Activated CD4-positive, alpha-beta memory T cell treated with anti-CD3 and anti-CD28 coated beads, Interleukin-2, amount 10 ng/mL, durations not matched to agents 7 days and 5 days (primary cell): Measurements from ENCODE around the gene SPPL2A. TPM values are rescaled to one million over a fixed set of nuclear protein-coding genes. Genes with fewer than 3 reads are reported as not detected.

Source experiments
- CTCF ChIA-PET: fragments of 350-600 bp; sonication (Branson Sonifier 250); formaldehyde crosslinking; loops from one replicate; lab custom pipeline; 2021; ENCODE audit warnings: antibody characterized with exemption, inconsistent platforms; lab: Charles Lee
- POLR2A ChIA-PET: fragments of 350-600 bp; sonication (Branson Sonifier 250); formaldehyde crosslinking; loops from one replicate; lab custom pipeline; 2021; ENCODE audit warnings: antibody characterized with exemption; lab: Charles Lee
- DNase-seq: peaks from one replicate; pipeline ENCODE4 v3.0.0-alpha.2; 2020
- H3K27ac Mint-ChIP-seq: one replicate; pipeline ENCODE4 v1.8.0; 2021; ENCODE audit warnings: mild to moderate bottlenecking, mixed read lengths
- H3K27me3 Mint-ChIP-seq: one replicate; pipeline ENCODE4 v1.8.0; 2021; ENCODE audit warnings: mixed read lengths
- H3K36me3 Mint-ChIP-seq: one replicate; pipeline ENCODE4 v1.8.0; 2021; ENCODE audit warnings: low read depth, mixed read lengths
- H3K4me1 Mint-ChIP-seq: one replicate; pipeline ENCODE4 v1.8.0; 2021; ENCODE audit warnings: mixed read lengths
- H3K4me3 Mint-ChIP-seq: one replicate; pipeline ENCODE4 v1.8.0; 2021; ENCODE audit warnings: mild to moderate bottlenecking, mixed read lengths
- H3K9me3 Mint-ChIP-seq: one replicate; pipeline ENCODE4 v1.8.0; 2021; ENCODE audit warnings: mixed read lengths
- total RNA-seq, 2 experiments: library from RNA; stranded (reverse); gene quantifications; one replicate each; pipeline ENCODE4 v1.2.3, GENCODE V29; 2021

Gene SPPL2A
- total RNA-seq, 2 experiments from 2014 or later, result 99.9 to 102 TPM

DNA sequence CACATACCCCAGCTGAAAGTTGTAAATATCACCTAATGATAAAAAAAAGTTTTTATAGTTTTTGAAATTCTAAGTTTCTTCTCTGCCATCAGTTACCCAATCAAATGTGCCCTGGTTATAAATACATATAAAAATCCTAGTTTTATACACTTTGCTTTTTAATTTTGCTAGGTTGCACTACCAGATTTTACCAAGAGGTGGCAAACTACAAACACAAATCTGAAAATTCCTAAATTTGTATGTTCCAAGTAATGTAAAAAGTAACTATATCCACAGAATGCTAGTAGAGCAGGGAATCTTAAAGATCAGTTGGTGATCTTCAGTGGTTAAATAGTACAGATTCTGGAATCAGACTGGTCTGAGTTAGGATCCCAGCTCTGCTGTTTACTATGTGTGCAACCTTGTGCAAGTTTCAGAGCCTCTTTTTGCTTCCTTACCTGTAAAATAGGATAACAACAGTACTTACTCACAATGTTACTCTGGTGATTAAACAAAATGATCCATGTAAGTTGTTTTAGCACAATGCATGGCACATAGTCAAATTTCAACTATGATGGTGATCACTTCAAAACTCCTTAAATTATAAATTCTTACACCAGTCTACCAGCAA is 89.9 kb downstream of the SPPL2A start:
- no peak overlapping the region for H3K27ac Mint-ChIP-seq
- ChIA-PET POLR2A (interaction anchor here (1.6 kb wide), 1 partner anchor 233 kb away, joined by 4 read pairs; the partner anchor contains the start of gene AP4E1), CTCF (interaction anchor here (0.9 to 2.8 kb wide), 8 partner anchors 8 to 253 kb away, joined by 3 to 10 read pairs (median 4); no protein-coding TSS in a partner anchor)
- H3K4me1 Mint-ChIP-seq, result peaks cover 12% of the 10 kb centered on the region
- no peak for DNase-seq
- H3K36me3 Mint-ChIP-seq, result peaks cover 7% of the 10 kb centered on the region
- H3K27me3 Mint-ChIP-seq, result no peaks in the 10 kb centered on the region
- no peaks in the 10 kb centered on the region for H3K9me3 Mint-ChIP-seq
- H3K4me3 Mint-ChIP-seq, result no peak overlapping the region

DNA sequence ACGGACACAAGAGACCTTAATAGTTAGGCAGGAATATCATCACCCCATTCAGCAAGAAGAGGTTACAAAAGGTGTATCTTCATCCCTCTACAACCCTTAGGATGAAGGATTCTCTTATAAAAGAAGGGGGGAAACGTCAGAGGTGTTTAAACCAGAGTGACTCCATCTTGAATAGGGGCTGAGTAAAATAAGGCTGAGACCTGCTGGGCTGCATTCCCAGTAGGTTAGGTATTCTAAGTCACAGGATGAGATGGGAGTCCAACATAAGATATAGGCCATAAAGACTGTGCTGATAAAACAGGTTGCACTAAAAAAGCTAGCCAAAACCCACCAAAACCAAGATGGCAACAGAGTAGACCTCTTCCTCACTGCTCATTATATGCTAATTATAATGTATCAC is 95.4 kb downstream of the SPPL2A start:
- Mint-ChIP-seq H3K27me3 (no peaks in the 10 kb centered on the region), H3K36me3 (peaks cover 22% of the 10 kb centered on the region), H3K9me3 (no peaks in the 10 kb centered on the region), H3K4me1 (peaks cover 5% of the 10 kb centered on the region), H3K4me3 (no peak overlapping the region), H3K27ac (no peak overlapping the region)
- CTCF ChIA-PET, result no interaction called here
- POLR2A ChIA-PET, result no interaction called here
- no peak for DNase-seq

DNA sequence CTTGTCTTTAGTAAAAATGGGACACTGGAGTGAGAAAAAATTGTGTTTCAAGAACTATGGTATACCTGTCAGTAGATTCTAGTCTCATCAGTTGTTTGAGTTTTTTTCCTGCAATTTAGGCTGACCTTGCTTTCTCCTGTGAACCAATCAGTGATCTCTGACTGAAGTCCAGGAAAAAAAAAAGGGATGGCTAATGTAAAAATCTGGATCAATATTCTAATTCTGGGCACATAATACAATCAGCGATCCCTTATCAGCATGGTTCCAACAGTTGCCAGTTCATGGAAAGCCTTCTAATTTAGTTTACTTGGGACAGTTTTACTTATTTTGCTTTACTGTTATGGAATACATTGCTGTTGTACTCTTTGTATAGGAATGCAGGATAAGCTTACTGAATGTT is 95.9 kb downstream of the SPPL2A start:
- DNase-seq, result no peak
- Mint-ChIP-seq H3K9me3 (no peaks in the 10 kb centered on the region), H3K4me1 (peaks cover 5% of the 10 kb centered on the region), H3K27me3 (no peaks in the 10 kb centered on the region), H3K4me3 (no peak overlapping the region), H3K36me3 (peaks cover 21% of the 10 kb centered on the region), H3K27ac (no peak overlapping the region)
- ChIA-PET CTCF (no interaction called here), POLR2A (interaction anchor here (1.3 kb wide), 1 partner anchor 239 kb away, joined by 3 read pairs; the partner anchor contains the start of gene AP4E1)

DNA sequence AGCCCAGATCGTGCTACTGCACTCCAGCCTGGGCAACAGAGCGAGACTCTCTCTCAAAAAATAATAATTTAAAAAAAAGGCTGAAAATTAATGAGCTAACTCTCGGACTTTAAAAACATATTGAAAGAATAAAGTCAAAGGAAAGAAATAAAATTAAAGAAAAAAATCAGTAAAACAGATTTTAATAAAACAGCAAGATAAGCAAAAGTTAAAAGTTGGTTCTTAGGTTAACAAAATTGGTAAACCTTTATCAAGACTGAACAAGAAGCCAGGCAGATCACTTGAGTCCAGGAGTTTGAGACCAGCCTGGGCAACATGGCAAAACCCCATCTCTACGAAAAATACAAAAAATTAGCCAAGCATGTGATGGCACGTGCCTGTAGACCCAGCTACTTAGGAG is 99.6 kb downstream of the SPPL2A start:
- Mint-ChIP-seq H3K4me1 (peaks cover 3% of the 10 kb centered on the region), H3K36me3 (peaks cover 38% of the 10 kb centered on the region), H3K4me3 (no peak overlapping the region), H3K9me3 (no peaks in the 10 kb centered on the region), H3K27me3 (no peaks in the 10 kb centered on the region), H3K27ac (no peak overlapping the region)
- no peak for DNase-seq
- CTCF ChIA-PET, result no interaction called here
- POLR2A ChIA-PET, result no interaction called here

DNA sequence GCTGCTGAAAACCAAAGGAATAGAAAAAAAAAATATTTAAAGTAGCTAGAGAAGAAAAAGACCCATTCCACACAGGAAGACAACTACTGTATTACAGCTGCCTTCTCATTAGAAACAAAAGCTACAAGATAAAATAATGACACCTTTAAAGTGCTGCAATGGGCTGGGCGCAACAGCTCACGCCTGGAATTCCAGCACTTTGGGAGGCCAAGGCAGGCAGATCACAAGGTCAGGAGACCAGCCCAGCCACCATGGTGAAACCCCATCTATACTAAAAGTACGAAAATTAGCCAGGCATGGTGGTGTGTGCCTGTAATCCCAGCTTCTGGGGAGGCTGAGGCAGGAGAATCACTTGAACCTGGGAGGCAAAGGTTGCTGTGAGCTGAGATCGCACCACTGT is 110.0 kb downstream of the SPPL2A start:
- H3K9me3 Mint-ChIP-seq, result no peaks in the 10 kb centered on the region
- H3K36me3 Mint-ChIP-seq, result peaks cover 62% of the 10 kb centered on the region
- ChIA-PET CTCF (interaction anchor here (0.7 to 1.6 kb wide), 3 partner anchors 19 to 298 kb away, joined by 3 to 6 read pairs (median 3); no protein-coding TSS in a partner anchor), POLR2A (no interaction called here)
- peaks cover 17% of the 10 kb centered on the region for H3K4me1 Mint-ChIP-seq
- no peak overlapping the region for H3K4me3 Mint-ChIP-seq
- no peaks in the 10 kb centered on the region for H3K27me3 Mint-ChIP-seq
- no peak overlapping the region for H3K27ac Mint-ChIP-seq
- no peak for DNase-seq

DNA sequence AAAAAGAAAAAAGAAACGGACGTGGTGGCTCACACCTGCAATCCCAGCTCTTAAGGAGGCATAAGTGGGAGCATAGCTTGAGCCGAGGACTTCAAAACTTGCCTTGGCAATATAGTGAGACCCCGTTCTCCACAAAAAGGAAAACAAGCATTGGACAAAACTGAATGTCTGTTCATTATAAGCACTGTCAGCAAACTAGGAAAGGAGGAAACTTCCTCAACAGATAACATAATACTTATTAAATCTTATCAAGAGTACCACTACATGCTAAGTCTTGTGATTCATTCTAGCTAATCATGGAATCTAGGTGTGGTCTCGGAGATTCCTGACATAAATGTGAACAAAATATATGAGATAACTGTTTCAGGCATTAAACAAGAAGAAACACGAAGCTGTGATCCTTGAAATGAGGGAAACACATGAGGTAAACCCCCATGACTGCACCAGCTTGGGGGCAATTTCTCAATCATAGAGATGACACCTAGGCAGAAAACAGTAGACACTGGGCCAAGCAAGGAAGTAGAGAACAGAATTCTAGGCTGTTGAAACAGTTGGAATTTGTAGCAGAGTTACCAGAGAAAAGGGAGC is 112.3 kb downstream of the SPPL2A start:
- Mint-ChIP-seq H3K27ac (no peak overlapping the region), H3K4me1 (peaks cover 17% of the 10 kb centered on the region), H3K9me3 (no peaks in the 10 kb centered on the region), H3K36me3 (peaks cover 63% of the 10 kb centered on the region), H3K27me3 (no peaks in the 10 kb centered on the region), H3K4me3 (no peak overlapping the region)
- POLR2A ChIA-PET, result interaction anchor here (0.9 kb wide), 1 partner anchor 256 kb away, joined by 3 read pairs; the partner anchor contains the start of gene AP4E1
- DNase-seq, result no peak
- CTCF ChIA-PET, result interaction anchor here (1.2 kb wide), 1 partner anchor 90 kb away, joined by 3 read pairs; no protein-coding TSS in a partner anchor

DNA sequence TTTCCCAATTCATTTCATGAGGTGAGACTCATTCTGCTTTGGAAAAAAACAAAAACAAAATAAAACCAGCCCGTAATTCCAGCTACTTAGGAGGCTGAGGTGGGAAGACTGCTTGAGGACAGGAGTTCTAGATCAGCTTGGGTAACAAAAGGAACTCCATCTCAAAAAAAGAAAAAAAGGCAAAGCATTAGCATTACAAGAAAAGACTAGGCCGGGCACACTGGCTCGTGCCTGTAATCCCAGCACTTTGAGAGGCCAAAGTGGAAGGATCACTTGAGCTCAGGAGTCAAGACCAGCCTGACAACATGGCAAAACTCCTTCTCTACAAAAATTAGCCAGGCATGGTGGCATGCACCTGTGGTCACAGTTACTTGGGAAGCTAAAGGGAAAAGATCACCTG is 112.8 kb downstream of the SPPL2A start:
- Mint-ChIP-seq H3K9me3 (no peaks in the 10 kb centered on the region), H3K4me1 (peaks cover 17% of the 10 kb centered on the region), H3K4me3 (no peak overlapping the region), H3K27ac (no peak overlapping the region), H3K27me3 (no peaks in the 10 kb centered on the region), H3K36me3 (peaks cover 59% of the 10 kb centered on the region)
- POLR2A ChIA-PET, result interaction anchor here (0.9 kb wide), 1 partner anchor 256 kb away, joined by 3 read pairs; the partner anchor contains the start of gene AP4E1
- CTCF ChIA-PET, result interaction anchor here (1.2 kb wide), 1 partner anchor 90 kb away, joined by 3 read pairs; no protein-coding TSS in a partner anchor
- DNase-seq, result no peak

Other genes with a start within 250 kb of the SPPL2A start
- gene USP50, start 219.0 kb downstream of the SPPL2A start, total RNA-seq, result not detected
- 10 to 100 TPM; 35.3 to 40.2 TPM for gene TRPM7, start 78.9 kb downstream of the SPPL2A start, total RNA-seq
- 10 to 100 TPM; 13.3 to 14.5 TPM for gene AP4E1, start 143.0 kb upstream of the SPPL2A start, total RNA-seq